Ectodermal cell (in vitro differentiated cells): Measurements from ENCODE around the gene ADPRHL1.

ENCODE experiments used
- H3K27ac ChIP-seq: 2 replicates; pipeline ENCODE4 v1.7.0; 2013; ENCODE audit warnings: mild to moderate bottlenecking, low read depth, low read length; ENCODE audit not compliant: insufficient read depth, poor library complexity, severe bottlenecking
- H3K27me3 ChIP-seq: 2 replicates; pipeline ENCODE4 v1.7.0; 2013; ENCODE audit warnings: mild to moderate bottlenecking, low read length; ENCODE audit not compliant: insufficient read depth, control insufficient read depth, poor library complexity, severe bottlenecking
- H3K36me3 ChIP-seq: one replicate; pipeline ENCODE4 v1.7.0; 2013; ENCODE audit warnings: low read length; ENCODE audit not compliant: control insufficient read depth, insufficient read depth
- H3K4me1 ChIP-seq: one replicate; pipeline ENCODE4 v1.7.0; 2013; ENCODE audit warnings: low read length; ENCODE audit not compliant: control insufficient read depth, insufficient read depth
- H3K4me3 ChIP-seq: 2 replicates; pipeline ENCODE4 v1.7.0; 2013; ENCODE audit warnings: low read depth, low read length, control low read depth; ENCODE audit not compliant: insufficient read depth
- H3K9me3 ChIP-seq: 2 replicates; pipeline ENCODE4 v1.7.0; 2013; ENCODE audit warnings: mild to moderate bottlenecking, low read length, moderate library complexity; ENCODE audit not compliant: control insufficient read depth
- WGBS, 2 experiments: methylation state at CpG; one replicate each; pipeline ENCODE4 v1.1.7; 2013; ENCODE audit warnings: missing lambda C conversion rate in 2 of 2; 5-methylcytosine and 5-hydroxymethylcytosine counted together

Gene ADPRHL1

DNA sequence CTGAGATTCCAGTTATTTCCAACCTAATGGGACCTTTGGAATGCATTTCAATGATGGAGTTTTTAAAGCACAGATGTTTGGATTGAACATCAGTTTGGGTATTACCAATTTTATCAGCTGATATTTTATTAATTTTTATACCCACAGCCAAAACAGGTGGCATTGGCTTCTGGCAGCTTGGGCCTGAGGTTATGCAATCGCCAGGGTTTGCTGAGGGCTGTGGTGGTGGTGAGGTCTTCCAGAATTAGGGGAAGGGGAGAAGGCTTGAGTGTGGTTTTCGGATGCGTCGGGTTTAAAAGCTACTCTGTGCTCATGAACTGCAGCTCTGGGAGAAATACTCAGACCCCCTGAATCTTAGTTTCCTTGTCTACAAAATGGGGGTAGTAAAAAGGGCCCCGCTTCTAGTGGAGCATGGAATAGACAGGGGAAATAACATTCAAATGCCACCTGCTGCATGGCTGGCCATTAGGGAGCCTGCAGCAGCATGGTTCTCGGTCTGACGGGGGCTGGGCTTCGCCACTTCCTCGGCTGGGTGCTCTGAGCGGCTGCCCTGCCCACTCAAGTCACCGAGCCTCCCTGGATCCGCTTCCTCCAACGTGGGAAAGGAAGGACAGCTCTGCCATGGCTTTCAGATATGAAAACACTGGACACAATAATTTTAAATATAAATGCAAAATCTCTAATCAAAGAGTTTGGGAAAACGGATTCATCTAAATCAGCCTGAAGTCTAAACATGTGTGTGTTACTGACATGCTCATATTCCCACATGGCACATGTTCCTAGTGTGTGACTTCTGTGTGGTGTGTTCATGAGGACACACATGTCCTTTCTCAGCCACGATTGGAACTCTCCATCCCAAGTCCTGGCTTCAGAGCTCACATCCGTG, 35.2 kb downstream of the ADPRHL1 start:
- Histone ChIP-seq H3K9me3 (no peaks in the 10 kb centered on the region), H3K36me3 (no peaks in the 10 kb centered on the region), H3K27me3 (no peaks in the 10 kb centered on the region), H3K27ac (no peak overlapping the region), H3K4me3 (no peak overlapping the region), H3K4me1 (peaks cover 9% of the 10 kb centered on the region)
- WGBS, 2 experiments, result 72 to 80% methylated on average over 16 of the region's 16 CpGs

DNA sequence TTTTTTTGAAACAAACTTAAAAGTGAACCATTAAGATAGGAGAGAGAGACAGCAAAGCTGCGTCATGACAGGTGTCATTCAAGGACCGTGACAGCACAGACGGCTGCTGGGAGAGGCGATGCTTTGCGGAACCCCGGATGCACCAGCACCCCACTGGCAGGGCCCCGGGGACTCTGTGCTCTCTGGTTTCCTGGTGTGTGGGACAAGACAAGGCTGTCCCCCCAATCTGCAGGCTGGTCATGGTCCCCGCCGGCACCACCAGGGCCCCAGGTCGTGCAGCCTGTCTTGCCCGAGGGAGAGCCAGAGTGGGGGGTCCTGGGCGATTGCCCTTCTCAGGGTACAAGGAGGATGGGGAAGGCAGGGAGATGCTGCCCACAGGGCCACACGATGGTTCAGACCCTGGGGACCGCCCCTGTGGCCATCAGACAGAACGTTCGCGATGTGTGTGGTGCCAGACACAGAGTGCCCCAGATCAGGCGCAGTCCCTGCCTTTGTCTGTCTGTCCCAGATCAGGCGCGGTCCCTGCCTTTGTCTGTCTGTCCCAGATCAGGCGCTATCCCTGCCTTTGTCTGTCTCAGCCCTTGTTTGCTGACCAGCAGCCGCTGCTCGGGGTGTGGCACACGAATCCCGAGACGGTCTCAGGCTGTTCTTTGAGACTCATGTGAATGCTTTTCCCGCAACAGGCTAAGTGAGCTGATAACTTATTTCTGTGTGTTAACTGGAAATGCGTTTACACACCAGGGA, 36.1 kb downstream of the ADPRHL1 start:
- H3K27ac ChIP-seq, result no peak overlapping the region
- no peaks in the 10 kb centered on the region for H3K27me3 ChIP-seq
- H3K9me3 ChIP-seq, result no peaks in the 10 kb centered on the region
- H3K4me3 ChIP-seq, result no peak overlapping the region
- 89 to 90% methylated on average over 28 of the region's 28 CpGs for WGBS, 2 experiments
- H3K4me1 ChIP-seq, result peaks cover 9% of the 10 kb centered on the region
- H3K36me3 ChIP-seq, result no peaks in the 10 kb centered on the region

DNA sequence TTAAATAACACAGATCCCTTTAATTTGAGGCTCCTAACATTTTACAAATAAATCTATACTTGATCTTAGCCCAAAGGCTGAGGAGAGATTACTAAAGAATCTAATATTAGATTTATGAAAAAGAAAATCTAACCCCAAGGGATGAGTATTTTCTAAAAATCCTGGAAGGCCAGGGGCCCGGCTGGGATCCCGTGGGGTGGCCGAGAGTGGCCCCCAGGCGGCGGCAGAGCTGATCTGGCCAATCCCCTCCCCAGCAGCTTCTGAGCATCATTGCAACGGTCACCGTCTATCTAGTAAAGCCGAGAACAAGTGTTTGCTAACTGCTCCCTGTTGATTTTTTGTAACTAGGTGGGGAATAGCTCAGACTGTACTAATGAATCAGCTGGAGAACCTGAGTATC, 37.5 kb downstream of the ADPRHL1 start:
- Histone ChIP-seq H3K27ac (no peak overlapping the region), H3K4me1 (peaks cover 9% of the 10 kb centered on the region), H3K9me3 (no peaks in the 10 kb centered on the region), H3K4me3 (no peak overlapping the region), H3K36me3 (no peaks in the 10 kb centered on the region), H3K27me3 (no peaks in the 10 kb centered on the region)
- WGBS, 2 experiments, result 85 to 86% methylated on average over 8 of the region's 8 CpGs

DNA sequence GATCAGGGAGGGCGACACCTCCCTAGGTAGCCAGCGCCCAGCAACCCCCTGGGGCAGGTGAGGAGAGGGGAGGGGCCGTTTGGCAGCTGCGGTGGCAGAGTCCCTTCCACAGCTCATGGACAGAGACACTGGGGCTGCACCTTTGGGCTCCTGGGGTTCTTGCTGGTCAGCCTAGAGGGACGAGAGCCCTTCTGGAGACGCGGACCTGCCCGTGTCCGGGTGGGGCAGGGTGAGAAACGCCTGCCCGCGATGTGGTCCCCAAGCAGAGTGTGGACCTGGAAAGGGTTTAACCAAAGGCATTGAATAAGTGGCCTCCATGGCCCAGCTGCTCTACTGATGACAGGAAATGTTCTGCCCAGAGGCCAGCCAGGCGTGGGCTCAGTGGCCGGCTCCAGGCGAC, 38.3 kb downstream of the ADPRHL1 start:
- no peaks in the 10 kb centered on the region for H3K36me3 ChIP-seq
- no peaks in the 10 kb centered on the region for H3K27me3 ChIP-seq
- 94 to 96% methylated on average over 15 of the region's 15 CpGs for WGBS, 2 experiments
- no peak overlapping the region for H3K27ac ChIP-seq
- no peak overlapping the region for H3K4me3 ChIP-seq
- peaks cover 9% of the 10 kb centered on the region for H3K4me1 ChIP-seq
- H3K9me3 ChIP-seq, result no peaks in the 10 kb centered on the region

DNA sequence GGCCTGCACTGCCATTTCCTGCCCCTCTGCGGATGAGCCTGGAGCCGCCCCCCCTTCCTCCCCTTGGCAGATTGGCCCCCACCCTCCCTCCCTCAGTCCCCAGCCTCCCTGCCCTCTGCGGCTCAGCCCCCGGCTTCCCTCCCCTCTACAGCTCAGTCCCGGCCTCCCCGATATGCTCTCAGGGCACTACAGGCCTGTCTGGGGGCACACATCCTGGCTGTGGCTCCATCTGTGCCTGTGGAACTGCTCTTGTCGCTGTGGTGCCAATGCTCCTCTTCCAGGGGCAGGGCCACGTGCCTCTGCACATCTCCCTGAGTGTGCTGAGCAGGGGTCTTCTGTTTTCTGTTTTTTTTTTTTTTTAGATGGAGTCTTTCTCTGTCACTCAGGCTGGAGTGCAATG, 39.0 kb downstream of the ADPRHL1 start:
- WGBS, 2 experiments, result 93 to 94% methylated on average over 8 of the region's 8 CpGs
- no peak overlapping the region for H3K27ac ChIP-seq

GRCh38 chr13:113413898-113414282, 39.4 kb downstream of the ADPRHL1 start:
- Histone ChIP-seq H3K4me1 (peaks cover 9% of the 10 kb centered on the region), H3K4me3 (no peak overlapping the region), H3K36me3 (no peaks in the 10 kb centered on the region), H3K27ac (no peak overlapping the region), H3K9me3 (no peaks in the 10 kb centered on the region), H3K27me3 (no peaks in the 10 kb centered on the region)
- WGBS, 2 experiments, result 85 to 86% methylated on average over 9 of the region's 9 CpGs

More for the DNA sequence above, 39.0 kb downstream of the ADPRHL1 start:
- Histone ChIP-seq H3K4me1 (peaks cover 9% of the 10 kb centered on the region), H3K4me3 (no peak overlapping the region), H3K27me3 (no peaks in the 10 kb centered on the region), H3K9me3 (no peaks in the 10 kb centered on the region), H3K36me3 (no peaks in the 10 kb centered on the region)

- H3K4me3 ChIP-seq, result no peak overlapping the region
- no peaks in the 10 kb centered on the region for H3K27me3 ChIP-seq
- H3K36me3 ChIP-seq, result no peaks in the 10 kb centered on the region
- no peak overlapping the region for H3K27ac ChIP-seq
- no peaks in the 10 kb centered on the region for H3K9me3 ChIP-seq
- 93 to 94% methylated on average over 32 of the region's 32 CpGs for WGBS, 2 experiments
- H3K4me1 ChIP-seq, result peaks cover 7% of the 10 kb centered on the region
Observed at GRCh38 chr13:113413178-113413897, 40.0 kb downstream of the ADPRHL1 start.

GRCh38 chr13:113412440-113412839, 40.8 kb downstream of the ADPRHL1 start:
- H3K27ac ChIP-seq, result no peak overlapping the region
- no peaks in the 10 kb centered on the region for H3K9me3 ChIP-seq
- H3K27me3 ChIP-seq, result no peaks in the 10 kb centered on the region
- no peak overlapping the region for H3K4me3 ChIP-seq
- H3K4me1 ChIP-seq, result peaks cover 4% of the 10 kb centered on the region
- 95 to 96% methylated on average over 26 to 27 of the region's 27 CpGs for WGBS, 2 experiments
- no peaks in the 10 kb centered on the region for H3K36me3 ChIP-seq

DNA sequence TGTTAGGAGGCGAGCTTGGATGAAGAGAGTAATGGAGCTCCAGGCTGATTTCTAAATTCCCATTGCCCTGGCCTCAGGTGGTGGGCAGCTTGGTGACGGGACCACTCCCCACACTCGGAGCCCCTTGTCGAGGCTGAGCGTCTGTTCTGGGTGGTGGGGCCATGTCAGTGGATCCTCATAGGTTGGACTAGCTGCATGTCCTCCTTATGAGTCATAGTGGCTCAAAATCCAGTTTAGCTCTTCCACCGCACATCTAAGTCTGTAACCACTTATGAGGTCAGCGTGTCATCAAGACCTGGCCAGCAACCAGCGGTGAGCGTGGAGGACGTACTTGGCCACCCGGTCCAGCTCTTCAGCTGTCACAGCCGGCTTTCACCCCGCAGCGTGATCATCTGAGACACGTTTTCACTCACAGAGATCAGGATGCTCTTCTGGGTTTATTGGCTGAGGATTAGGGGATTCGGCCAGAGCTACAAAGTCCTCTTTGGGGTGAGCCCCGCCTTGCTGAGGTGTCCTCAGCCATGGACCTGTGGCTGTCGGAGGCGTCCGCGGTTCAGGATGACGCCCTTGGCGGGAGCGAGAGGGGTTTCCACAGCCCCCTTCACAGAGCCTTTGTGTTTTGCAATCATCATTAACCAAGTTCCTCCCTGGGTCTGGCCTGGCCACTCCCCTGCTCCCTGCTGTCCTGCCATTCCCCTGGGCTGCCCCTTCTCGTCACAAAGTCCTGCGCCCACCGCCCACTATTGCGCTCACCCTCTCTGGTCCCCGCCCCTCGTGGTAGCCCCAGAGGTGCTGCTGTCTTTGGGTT, 41.9 kb downstream of the ADPRHL1 start:
- H3K36me3 ChIP-seq, result no peaks in the 10 kb centered on the region
- H3K4me1 ChIP-seq, result peaks cover 4% of the 10 kb centered on the region
- H3K27me3 ChIP-seq, result no peaks in the 10 kb centered on the region
- 93 to 95% methylated on average over 30 of the region's 30 CpGs for WGBS, 2 experiments
- H3K27ac ChIP-seq, result no peak overlapping the region
- no peak overlapping the region for H3K4me3 ChIP-seq
- H3K9me3 ChIP-seq, result no peaks in the 10 kb centered on the region
